ENCODE measurements around the gene ZBTB49. TPM values are rescaled to one million over a fixed set of nuclear protein-coding genes. Genes with fewer than 3 reads are reported as not detected.

Gene ZBTB49
- total RNA-seq, 1 donor from 2014 or later: 4.8 TPM

DNA sequence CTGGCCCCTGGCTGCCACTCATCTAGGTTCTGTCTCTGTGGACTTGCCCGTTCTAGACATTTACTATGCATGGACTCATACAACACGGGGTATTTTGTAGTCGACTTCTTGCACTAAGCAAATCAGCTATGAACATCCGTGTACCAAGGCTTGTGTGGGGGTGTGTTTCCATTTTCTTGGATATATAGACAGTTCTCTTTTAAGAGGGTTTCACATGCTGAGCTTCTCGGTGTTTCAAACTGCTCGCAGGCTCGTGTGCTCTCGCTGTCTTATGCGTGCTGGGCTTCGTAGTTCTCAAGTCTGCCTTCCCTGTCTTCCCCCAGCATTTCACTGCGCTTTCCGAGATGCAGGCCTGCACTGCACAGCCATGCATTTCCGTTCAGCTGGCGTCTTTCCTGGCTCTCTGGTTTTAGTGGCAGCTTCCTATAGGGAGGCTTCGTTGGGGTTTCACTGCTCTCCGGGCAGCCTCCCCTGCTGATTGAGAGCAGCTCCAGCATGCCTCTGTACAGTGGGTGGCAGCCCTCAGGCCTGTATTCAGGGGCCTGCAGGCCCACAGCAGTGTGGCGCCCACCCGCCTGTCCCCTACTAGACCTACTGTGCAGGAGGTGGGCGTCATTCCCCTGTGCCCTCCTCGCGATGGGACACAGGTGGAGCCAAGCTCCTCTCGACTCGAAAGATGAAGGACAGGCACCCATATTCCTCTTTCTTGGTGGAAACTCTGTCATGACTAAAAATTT is 27.6 kb downstream of the ZBTB49 start:
- Mint-ChIP-seq H3K27ac (ENCODE audit: unreplicated experiment) (no peak overlapping the region), H3K4me1 (ENCODE audit: low read depth, unreplicated experiment) (peaks cover 12% of the 10 kb centered on the region), H3K9me3 (ENCODE audit: unreplicated experiment) (peaks cover 2% of the 10 kb centered on the region), H3K27me3 (ENCODE audit: unreplicated experiment) (peaks cover 3% of the 10 kb centered on the region), H3K36me3 (ENCODE audit: unreplicated experiment) (no peaks in the 10 kb centered on the region), H3K4me3 (ENCODE audit: unreplicated experiment) (no peak overlapping the region)
- TF ChIP-seq, protein P1, sequence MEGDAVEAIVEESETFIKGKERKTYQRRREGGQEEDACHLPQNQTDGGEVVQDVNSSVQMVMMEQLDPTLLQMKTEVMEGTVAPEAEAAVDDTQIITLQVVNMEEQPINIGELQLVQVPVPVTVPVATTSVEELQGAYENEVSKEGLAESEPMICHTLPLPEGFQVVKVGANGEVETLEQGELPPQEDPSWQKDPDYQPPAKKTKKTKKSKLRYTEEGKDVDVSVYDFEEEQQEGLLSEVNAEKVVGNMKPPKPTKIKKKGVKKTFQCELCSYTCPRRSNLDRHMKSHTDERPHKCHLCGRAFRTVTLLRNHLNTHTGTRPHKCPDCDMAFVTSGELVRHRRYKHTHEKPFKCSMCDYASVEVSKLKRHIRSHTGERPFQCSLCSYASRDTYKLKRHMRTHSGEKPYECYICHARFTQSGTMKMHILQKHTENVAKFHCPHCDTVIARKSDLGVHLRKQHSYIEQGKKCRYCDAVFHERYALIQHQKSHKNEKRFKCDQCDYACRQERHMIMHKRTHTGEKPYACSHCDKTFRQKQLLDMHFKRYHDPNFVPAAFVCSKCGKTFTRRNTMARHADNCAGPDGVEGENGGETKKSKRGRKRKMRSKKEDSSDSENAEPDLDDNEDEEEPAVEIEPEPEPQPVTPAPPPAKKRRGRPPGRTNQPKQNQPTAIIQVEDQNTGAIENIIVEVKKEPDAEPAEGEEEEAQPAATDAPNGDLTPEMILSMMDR (IDR thresholded peaks at IDR 0.05; ENCODE audit: partially characterized antibody, unreplicated experiment): no peak
- DNase-seq: no peak

DNA sequence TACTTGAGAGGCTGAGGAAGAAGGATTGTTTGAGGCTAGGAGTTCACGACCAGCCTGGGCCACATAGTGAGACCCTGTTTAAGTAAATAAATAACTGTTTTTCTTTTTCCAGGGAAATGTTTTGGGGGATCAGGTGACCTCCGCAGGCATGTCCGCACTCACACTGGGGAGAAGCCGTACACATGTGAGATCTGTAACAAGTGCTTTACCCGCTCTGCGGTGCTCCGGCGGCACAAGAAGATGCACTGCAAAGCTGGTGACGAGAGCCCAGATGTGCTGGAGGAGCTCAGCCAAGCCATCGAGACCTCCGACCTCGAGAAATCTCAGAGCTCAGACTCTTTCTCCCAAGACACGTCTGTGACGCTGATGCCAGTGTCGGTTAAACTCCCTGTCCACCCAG is 30.5 kb downstream of the ZBTB49 start:
- peaks cover 1% of the 10 kb centered on the region for H3K27me3 Mint-ChIP-seq (ENCODE audit: unreplicated experiment)
- H3K4me3 Mint-ChIP-seq (ENCODE audit: unreplicated experiment): no peak overlapping the region
- H3K4me1 Mint-ChIP-seq (ENCODE audit: low read depth, unreplicated experiment): peaks cover 4% of the 10 kb centered on the region
- TF ChIP-seq, protein P1 (IDR thresholded peaks at IDR 0.05; ENCODE audit: partially characterized antibody, unreplicated experiment): no peak
- no peak for DNase-seq
- no peaks in the 10 kb centered on the region for H3K36me3 Mint-ChIP-seq (ENCODE audit: unreplicated experiment)
- H3K27ac Mint-ChIP-seq (ENCODE audit: unreplicated experiment): no peak overlapping the region
- peaks cover 2% of the 10 kb centered on the region for H3K9me3 Mint-ChIP-seq (ENCODE audit: unreplicated experiment)

DNA sequence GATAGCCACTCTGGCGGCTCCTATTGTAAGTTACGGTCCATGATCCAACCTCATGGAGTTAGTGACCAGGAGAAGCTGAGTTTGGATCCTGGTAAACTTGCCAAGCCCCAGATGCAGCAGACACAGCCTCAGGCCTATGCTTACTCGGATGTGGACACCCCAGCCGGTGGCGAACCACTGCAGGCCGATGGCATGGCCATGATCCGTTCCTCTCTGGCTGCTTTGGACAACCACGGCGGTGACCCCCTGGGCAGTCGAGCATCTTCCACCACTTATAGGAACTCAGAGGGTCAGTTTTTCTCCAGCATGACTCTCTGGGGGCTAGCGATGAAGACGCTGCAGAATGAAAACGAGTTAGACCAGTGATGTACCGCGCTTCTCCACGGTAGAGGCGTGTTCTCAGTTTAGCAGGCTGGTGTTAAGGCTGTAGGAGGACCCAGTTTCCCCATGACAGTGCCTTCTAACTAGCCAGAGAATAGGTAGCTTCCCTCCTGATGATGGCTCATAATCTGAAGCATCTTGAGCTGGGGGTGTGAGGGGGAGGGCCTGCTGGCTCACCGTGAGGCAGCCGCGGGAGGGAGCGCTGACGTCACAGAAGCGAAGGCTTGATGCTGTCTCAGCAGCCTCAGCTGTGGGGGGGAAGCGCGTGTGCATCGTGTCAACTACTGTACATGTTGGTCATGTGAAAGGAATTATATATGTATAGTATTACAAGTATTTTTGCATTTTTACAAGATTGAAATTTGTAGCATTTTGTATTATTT is 31.1 kb downstream of the ZBTB49 start:
- TF ChIP-seq, protein P1 (IDR thresholded peaks at IDR 0.05; ENCODE audit: partially characterized antibody, unreplicated experiment): no peak
- no peak for DNase-seq
- Mint-ChIP-seq H3K36me3 (ENCODE audit: unreplicated experiment) (no peaks in the 10 kb centered on the region), H3K27ac (ENCODE audit: unreplicated experiment) (no peak overlapping the region), H3K4me3 (ENCODE audit: unreplicated experiment) (no peak overlapping the region), H3K4me1 (ENCODE audit: low read depth, unreplicated experiment) (no peaks in the 10 kb centered on the region), H3K9me3 (ENCODE audit: unreplicated experiment) (peaks cover 2% of the 10 kb centered on the region), H3K27me3 (ENCODE audit: unreplicated experiment) (peaks cover 1% of the 10 kb centered on the region)

DNA sequence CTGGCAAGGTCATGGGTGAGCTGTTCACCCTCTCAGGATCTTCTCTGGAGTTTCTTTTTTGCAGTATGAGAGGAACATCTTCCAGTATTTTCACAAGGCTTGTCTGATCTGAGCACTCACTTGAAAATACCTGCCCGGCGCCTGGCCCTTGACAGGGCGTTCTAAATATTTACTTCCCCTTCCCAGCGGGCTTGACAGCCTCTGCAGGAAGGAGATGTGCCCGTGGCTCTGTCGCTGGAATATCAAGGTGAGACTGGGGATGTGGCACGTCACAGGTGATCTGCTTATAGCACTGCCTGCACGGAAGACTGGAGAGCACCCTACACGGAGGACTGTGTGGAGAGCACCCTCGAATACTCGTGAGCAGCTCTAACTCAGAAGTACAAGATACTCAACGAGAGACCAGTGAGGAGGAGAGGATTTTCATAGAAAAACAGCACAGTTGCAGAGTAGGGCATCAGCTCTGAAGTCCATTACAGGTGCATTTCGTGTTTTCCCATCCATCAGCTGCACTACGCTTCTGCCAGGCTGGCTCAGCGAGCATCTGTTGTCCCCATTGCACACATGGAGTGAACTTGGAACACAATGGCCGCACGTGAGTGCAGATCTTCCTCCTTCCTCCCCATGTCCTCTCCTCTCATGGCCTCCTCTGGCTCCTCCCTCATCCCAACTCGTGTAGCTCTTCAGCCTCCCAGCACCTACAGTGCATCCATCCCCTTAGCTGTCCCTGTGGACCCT is 32.1 kb downstream of the ZBTB49 start:
- TF ChIP-seq, protein P1 (IDR thresholded peaks at IDR 0.05; ENCODE audit: partially characterized antibody, unreplicated experiment): no peak
- DNase-seq: no peak
- Mint-ChIP-seq H3K4me3 (ENCODE audit: unreplicated experiment) (no peak overlapping the region), H3K9me3 (ENCODE audit: unreplicated experiment) (peaks cover 2% of the 10 kb centered on the region), H3K27ac (ENCODE audit: unreplicated experiment) (no peak overlapping the region), H3K27me3 (ENCODE audit: unreplicated experiment) (peaks cover 1% of the 10 kb centered on the region), H3K36me3 (ENCODE audit: unreplicated experiment) (no peaks in the 10 kb centered on the region), H3K4me1 (ENCODE audit: low read depth, unreplicated experiment) (no peaks in the 10 kb centered on the region)

Measured in glutamatergic neuron (in vitro differentiated cells).